HK-2 (cell line): ENCODE measurements around the gene MRPL45.

Source experiments
- DNase-seq: peaks from one replicate; pipeline ENCODE4 v3.0.0-alpha.2; 2018; ENCODE audit not compliant: unreplicated experiment

The MRPL45 gene

DNA sequence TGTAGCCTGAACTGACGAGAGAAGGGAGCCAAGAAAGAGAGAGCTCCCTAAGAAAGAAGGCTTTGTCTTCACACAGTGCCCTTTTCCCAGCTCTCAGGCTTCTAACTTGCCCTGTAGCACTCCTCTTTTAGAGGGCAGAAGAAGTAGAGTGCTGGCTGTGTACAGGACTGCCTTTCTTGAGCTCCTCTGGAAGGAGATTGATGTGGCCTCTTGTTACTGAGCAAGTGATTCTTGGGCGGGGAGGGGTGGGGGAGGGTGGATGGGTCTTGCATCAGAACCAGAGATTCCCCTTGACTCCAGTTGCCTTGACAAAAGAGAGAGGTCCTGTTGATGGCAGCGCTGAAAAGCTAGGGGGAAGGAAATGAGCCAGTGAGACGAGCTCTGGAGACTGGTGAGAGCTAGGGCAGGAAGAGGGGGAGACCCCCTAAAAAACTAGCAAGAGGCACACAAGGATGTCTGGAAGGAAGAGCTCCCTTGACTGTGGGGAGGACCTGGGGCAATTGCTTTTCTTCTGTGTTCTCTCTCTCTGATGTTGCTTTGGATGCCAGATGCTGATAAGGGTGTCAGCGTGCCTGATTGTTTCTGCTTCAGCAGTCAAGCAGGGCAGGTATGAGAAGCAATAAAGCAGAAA is 28.4 kb downstream of the MRPL45 start:
- DNase-seq = no peak

GRCh38 chr17:38326996-38327792 is 30.2 kb downstream of the MRPL45 start:
- no peak for DNase-seq

DNA sequence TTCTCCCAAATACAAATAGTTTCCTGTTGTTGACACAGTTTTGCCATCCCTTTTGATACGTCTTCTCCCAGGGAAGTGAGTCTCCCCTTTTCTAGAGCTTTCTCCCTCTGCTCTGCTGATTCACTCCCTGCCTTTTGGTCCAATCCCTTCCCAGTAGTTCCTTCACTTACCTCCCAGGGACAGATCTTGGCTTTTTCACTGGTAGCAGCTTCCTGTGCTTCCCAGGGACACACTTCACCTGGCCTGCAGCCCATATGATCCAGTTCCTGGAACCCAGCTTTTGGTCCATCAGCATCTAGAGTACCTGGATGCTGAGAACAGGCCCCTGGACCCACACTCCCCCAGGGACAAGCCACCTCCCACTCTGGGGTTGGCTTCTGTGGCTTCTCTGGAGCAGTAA is 31.0 kb downstream of the MRPL45 start:
- DNase-seq = no peak

DNA sequence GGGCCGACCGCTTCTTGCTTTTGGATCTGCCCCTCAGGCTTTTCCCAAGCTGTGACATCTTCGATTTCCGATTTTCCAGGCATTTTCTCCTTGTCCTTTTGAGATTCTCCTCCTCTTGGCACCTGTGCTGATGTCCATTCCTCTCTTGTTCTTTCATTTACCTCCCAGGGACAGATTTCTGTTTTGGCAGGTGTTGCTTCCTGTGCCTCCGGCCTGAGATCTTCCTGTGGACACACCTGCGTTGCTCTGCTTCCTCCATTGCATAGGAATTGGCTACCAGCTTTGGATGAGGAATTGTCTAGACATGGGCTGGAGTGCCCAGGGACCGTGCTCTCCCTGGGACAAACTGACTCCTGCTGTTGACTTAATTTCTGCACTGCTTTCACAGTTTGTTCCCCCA is 31.7 kb downstream of the MRPL45 start:
- DNase-seq = no peak

DNA sequence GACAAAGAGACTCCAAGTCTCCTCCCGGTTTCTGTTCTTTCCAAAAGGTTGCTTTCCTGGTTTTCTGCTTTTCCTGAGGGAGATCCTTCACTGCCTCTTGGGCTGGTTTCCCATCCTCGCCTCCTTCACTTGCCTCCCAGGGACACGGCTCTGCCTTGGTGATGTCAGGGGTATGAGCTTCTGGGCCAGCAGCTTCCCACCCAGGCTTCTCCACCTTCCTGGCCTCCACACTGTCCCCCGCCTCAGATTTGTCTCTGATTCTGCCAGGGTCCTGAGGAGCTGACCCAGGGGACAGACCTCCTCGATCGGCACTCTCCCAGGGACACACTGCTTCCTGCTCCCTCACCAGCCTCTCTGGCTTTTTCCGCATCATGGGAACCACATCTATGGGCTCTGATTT is 32.3 kb downstream of the MRPL45 start:
- DNase-seq = no peak

GRCh38 chr17:38329808-38330730 is 33.1 kb downstream of the MRPL45 start:
- DNase-seq = no peak

DNA sequence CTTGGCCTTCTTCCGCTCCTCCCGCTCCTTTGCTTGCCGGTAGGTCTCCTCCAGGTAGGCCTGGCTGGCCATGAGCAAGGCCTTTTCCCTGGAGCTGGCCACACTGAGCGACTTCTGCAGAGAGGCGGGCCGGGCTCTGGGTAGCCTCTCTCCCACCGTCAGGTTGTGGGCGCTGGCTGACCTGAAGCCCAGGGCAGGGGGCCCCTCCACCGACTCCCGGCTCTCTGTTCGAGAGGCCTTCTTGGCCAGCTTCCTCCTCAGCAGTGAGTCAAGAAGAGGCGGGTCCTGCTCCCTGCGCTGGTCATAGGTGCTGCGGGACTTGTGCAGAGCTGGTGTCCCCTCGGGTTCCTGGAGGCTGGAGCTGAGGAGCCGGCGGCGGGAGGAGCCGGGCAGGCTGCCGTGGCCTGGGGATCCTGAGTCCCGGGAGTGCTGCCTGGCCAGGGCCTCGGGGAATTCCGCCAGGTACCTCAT is 34.0 kb downstream of the MRPL45 start:
- no peak for DNase-seq

DNA sequence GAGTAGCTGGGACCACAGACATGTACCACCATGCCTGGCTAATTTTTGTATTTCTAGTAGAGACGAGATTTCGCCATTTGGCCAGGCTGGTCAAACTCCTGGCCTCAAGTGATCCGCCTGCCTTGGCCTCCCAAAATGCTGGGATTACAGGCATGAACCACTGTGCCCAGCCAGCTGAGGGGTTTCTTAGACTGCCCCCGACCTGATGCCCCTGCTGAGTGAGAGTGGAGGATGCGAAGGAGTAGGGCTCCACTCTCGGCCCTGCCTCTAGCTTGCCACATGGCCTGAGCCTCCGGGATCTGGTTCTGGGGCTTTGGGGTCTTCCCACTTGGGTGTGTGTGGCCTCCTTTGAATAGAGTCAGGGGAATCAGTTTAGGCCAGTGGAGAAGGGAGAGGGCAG is 35.8 kb downstream of the MRPL45 start:
- no peak for DNase-seq

DNA sequence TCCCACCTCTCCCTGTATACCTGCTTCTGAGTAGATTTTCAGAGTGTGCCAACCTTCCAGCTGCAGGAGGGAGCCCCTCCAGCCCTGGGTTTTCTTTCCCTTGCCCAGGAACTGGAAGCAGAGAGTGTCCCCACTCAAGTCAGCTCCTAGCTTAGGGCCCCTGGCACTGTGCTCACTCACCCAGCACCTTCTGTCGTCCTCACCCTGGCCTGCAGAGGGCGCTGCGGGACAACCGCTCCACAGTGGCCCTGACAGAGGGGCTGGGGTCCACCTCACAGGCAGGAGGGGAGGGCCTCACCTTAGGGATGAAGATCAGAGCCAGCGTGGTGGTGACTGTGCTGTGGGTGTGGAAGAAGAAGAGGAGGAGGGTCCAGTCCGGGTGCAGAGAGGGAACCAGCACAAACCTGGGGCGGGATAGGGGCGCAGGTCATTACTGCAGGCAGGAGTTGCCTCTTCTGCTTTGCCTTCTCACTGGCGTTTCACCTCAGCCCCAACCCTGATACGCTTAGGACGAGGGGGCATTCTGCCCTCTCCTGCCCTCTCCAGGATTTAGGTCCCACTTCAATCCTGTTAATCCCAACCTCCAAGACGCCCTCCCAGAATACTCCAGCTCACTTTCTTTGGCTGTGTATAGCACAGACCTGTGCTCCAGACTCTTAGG is 36.8 kb downstream of the MRPL45 start:
- peak; percentile 57 for DNase-seq

GRCh38 chr17:38334480-38335364 is 37.8 kb downstream of the MRPL45 start:
- no peak for DNase-seq

- no peak for DNase-seq
Observed at GRCh38 chr17:38336838-38337237, 39.9 kb downstream of the MRPL45 start.

GRCh38 chr17:38338053-38338452 is 41.1 kb downstream of the MRPL45 start:
- no peak for DNase-seq

- DNase-seq = no peak
Observed at GRCh38 chr17:38338535-38338934, 41.6 kb downstream of the MRPL45 start.

- no peak for DNase-seq
Observed at GRCh38 chr17:38339891-38340290, 42.9 kb downstream of the MRPL45 start.

- no peak for DNase-seq
Observed at GRCh38 chr17:38341035-38341721, 44.2 kb downstream of the MRPL45 start.

GRCh38 chr17:38342886-38343607 is 46.1 kb downstream of the MRPL45 start:
- no peak for DNase-seq

GRCh38 chr17:38343608-38344419 is 46.8 kb downstream of the MRPL45 start, which contains the start of gene GPR179:
Gene GPR179 (minus strand): TSS chr17:38343956. CDS start chr17:38343789, 167 bp downstream.
- DNase-seq = no peak

- no peak for DNase-seq
Observed at GRCh38 chr17:38344420-38344745, 47.4 kb downstream of the MRPL45 start.

- DNase-seq = no peak
Observed at GRCh38 chr17:38345743-38346142, 48.8 kb downstream of the MRPL45 start.
